H1 (cell line): ENCODE data around the gene CARD11. TPM values are rescaled to one million over a fixed set of nuclear protein-coding genes. Genes with fewer than 3 reads are reported as not detected.

ENCODE experiments used
- ATF2 ChIP-seq: IDR thresholded peaks from 2 replicates; pipeline ENCODE4 v1.6.1; 2012; ENCODE audit warnings: low read length, inconsistent platforms
- polyA plus RNA-seq, 7 experiments: library from polyadenylated mRNA; depleted of rRNA in 3 of 7; stranded (reverse) in 5 of 7; unstranded in 2 of 7; fragments of >200 nt in 5 of 7; fragments of 200-250 nt in 2 of 7; gene quantifications; 1 replicate in 5 of 7; 2 replicates in 1 of 7; 4 replicates in 1 of 7; pipeline versions ENCODE4 v1.2.1 to v1.2.3, GENCODE V29; 2011 to 2013; ENCODE audit warnings: missing spikeins in 2 of 7, mixed read lengths in 2 of 7
- total RNA-seq: library from RNA; stranded (reverse); fragmentation: NEBNext Ultra II Directional; extraction: Animal tissue kit (Norgen Biotek cat#: 25700); gene quantifications from 2 replicates; pipeline ENCODE4 v1.2.1, GENCODE V29; 2021

Gene CARD11
- total and polyA plus RNA-seq, 2 of the 8 experiments (the other 6 are each of a cell fraction or from before 2014, with no cell fraction given): 12.6 to 29.8 TPM

- no peak for TF ChIP-seq ATF2
Measured at GRCh38 chr7:3078514-3078913, 34.8 kb upstream of the CARD11 start (continued).
